GM12872 (cell line): ENCODE data around the gene SDK2.

Experiments used
- TF ChIP-seq, protein P1 (sequence below): IDR thresholded peaks from 3 replicates; pipeline ENCODE4 v1.5.1; 2011; ENCODE audit warnings: low read depth, mild to moderate bottlenecking, low read length, moderate library complexity; ENCODE audit not compliant: insufficient read depth

SDK2 gene

DNA sequence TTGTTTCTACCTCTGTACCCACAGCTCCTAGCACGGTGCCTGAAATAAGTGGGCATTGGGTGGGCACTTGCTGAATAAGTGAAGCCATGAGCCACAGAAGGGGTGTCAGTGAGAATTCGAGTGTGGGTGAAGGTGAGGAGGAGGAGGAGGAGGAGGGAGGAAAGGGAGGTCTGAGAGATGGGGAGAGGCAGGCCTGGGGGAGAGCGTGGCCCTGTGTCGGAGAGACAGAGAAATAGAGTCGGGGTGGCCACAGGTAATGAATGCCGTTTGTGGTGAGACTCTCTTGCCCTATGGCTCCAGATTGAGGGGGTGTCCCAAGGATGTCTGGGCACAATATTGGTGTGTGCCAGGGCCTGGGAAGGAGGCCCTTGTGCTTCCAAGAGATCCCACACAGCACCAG, 49.2 kb downstream of the SDK2 start:
- TF ChIP-seq, protein P1, sequence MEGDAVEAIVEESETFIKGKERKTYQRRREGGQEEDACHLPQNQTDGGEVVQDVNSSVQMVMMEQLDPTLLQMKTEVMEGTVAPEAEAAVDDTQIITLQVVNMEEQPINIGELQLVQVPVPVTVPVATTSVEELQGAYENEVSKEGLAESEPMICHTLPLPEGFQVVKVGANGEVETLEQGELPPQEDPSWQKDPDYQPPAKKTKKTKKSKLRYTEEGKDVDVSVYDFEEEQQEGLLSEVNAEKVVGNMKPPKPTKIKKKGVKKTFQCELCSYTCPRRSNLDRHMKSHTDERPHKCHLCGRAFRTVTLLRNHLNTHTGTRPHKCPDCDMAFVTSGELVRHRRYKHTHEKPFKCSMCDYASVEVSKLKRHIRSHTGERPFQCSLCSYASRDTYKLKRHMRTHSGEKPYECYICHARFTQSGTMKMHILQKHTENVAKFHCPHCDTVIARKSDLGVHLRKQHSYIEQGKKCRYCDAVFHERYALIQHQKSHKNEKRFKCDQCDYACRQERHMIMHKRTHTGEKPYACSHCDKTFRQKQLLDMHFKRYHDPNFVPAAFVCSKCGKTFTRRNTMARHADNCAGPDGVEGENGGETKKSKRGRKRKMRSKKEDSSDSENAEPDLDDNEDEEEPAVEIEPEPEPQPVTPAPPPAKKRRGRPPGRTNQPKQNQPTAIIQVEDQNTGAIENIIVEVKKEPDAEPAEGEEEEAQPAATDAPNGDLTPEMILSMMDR = no peak

DNA sequence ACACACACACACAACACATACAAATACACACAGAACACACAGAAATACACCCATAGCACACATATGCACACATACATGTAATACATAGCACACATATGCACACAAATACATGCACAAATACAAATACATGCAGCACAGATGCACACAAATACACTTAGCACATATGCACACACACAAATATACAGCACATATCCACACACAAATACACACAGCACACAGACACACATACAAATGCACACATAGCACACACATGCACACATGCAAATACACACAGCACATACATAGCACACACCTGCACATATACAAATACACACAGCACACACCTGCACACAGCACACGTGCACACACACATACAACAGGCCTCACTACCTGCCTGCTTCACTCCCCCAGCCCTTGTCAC, 49.6 kb downstream of the SDK2 start:
- TF ChIP-seq, protein P1 = no peak

DNA sequence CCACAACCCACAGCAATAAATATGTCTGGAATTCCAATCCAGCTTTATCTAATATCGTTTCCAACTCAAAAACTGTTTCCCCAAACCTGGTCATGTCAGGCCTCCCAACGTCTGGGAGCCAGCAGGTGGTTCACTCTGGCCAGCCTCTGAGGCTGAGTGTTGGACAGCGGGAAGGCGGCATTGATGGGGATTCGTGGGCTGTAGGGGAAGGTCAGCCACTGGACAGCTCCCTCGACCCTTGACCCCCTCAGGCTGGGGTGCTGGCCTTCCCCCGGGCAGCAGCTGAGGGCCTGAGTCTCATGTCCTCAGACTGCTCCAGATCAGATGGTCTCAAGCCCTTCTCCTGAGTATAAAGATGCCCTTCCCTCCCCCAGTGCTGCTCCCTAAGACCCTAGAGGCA, 50.2 kb downstream of the SDK2 start:
- TF ChIP-seq, protein P1 = no peak

DNA sequence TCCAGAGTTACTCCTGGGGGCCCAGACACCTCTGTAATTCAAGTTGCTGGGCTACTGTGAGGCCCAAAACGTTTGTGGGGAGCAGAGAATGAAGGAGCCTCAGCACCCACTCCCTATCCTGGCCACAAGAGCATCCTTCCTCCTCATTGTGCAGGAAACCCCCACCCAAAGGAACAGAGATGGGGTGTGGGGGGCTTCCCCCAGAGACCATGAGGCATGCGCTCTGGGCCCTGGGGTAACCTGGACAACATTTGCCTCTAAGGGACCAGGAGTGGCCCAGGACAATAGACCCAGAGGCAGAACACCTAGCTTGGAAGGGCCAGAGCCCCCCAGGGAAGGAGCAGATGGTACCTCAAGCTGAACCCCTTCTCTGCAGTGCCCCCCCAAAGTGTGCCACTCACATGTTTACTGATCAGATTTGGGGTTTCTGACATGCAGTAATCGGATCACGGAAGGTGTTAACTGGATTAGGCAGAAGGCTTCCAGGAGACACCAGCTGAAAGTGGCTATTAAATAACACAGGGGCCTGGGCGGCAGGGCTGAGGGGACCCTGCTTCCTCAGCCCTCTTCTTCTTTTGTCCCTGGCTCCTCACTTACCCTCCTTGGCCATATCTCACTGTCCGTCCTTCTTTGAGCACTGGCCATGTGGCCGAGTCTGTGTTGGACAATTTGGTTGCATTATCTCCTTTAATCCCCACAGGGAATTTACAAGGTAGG, 50.8 kb downstream of the SDK2 start:
- TF ChIP-seq, protein P1 = no peak

DNA sequence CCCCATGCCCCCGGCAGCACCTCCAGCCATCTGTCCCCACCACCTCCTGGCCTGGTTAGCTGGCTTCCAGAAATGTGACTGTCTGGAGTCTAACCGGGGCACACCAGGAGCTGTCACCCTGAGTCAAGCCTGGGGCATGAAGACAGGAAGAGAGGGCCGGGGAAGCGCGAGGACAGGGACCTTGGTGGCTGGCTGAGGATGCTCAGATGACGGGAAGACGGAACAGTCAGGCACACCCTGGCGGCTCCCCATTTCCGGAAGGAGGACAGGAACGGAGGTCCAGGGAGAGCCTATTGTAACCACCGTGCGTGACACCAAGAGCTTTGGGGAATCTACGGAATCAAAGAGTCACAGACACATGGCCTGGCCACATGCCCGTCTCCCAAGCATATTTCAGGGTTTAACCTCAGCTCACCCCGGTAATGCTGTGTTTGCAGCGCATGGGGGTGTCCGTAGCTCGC, 51.7 kb downstream of the SDK2 start:
- TF ChIP-seq, protein P1 = no peak

DNA sequence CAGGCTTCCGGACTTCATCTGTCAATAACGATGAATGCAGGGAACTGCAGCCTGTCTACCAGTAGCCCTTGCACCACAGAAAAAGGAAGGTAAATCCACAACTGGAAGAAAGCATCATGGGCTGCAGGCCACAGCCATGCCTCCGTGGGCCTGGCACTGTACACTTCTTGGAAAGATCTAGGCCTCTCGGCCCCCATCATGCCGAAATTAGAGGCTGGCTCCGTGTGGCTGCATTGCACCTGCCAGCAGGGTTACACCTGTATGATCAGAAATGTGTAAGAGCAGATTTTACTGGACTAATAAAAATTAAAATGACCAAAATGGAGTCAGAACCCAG, 52.2 kb downstream of the SDK2 start:
- TF ChIP-seq, protein P1 = no peak

DNA sequence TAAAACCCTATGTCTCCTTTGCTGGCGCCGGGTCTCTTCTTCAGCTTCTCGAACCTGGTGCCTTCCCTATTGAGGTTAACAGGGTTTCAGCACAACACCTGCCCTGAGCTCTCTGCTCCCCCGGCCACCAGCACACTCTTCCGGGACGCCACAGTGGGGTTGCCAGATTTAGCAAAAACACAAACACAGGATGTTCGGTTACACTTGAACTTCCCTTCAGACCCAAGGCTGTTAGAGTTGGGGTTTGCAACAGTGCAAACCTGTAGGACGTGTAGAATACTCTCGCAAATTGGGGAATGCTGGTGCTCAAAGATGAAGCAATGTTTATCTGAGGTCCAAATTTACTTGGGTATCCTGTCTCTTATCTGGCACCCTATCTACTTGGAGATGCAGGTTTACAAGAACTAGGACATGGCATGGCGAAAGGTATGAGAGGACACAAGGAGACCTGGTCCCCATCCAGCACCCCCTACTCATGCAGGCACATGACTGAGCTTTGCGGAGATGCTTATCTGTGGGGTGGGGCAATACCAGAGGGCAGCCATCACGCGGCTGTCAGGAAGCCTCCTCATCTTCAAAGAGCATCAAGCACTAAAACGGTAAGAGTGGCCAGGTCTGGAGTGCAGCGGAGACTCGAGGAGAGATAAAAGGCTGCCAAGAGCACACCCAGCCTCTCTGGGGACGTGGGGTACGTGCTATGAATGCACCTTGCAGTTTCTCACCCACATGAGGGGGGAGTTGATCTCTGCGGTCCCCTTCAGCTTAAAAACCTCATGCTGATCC, 52.8 kb downstream of the SDK2 start:
- TF ChIP-seq, protein P1 = no peak
